Measurements from ENCODE around the gene NET1.

The NET1 gene

GRCh38 chr10:5488272-5489161 lies 76.2 kb downstream of the NET1 start:
- no peak for DNase-seq

- no peak for DNase-seq
These were observed 77.7 kb downstream of the NET1 start for GRCh38 chr10:5490032-5490431.

GRCh38 chr10:5490698-5491464 lies 78.5 kb downstream of the NET1 start:
- no peak for DNase-seq

- DNase-seq = no peak
These were observed 79.1 kb downstream of the NET1 start for GRCh38 chr10:5491477-5491876.

GRCh38 chr10:5492322-5492855 lies 80.0 kb downstream of the NET1 start:
- no peak for DNase-seq

- DNase-seq = no peak
These were observed 80.7 kb downstream of the NET1 start for GRCh38 chr10:5492929-5493576.

GRCh38 chr10:5493691-5494090 lies 81.3 kb downstream of the NET1 start:
- DNase-seq = no peak

GRCh38 chr10:5494611-5495010 lies 82.3 kb downstream of the NET1 start:
- no peak for DNase-seq

GRCh38 chr10:5496261-5497250 lies 84.2 kb downstream of the NET1 start:
- no peak for DNase-seq

- no peak for DNase-seq
These were observed 84.9 kb downstream of the NET1 start for GRCh38 chr10:5497289-5497688.

- no peak for DNase-seq
These were observed 85.8 kb downstream of the NET1 start for GRCh38 chr10:5497948-5498730.

GRCh38 chr10:5498791-5499492 lies 86.6 kb downstream of the NET1 start:
- DNase-seq = no peak

- DNase-seq = no peak
These were observed 87.3 kb downstream of the NET1 start, which contains the start of gene CALML5 for GRCh38 chr10:5499493-5500140. CALML5 (minus strand) TSS chr10:5499570; CDS start chr10:5499438, 132 bp downstream.

- no peak for DNase-seq
These were observed 87.9 kb downstream of the NET1 start for GRCh38 chr10:5500162-5500670.

GRCh38 chr10:5500910-5501309 lies 88.6 kb downstream of the NET1 start:
- DNase-seq = no peak

- no peak for DNase-seq
These were observed 89.7 kb downstream of the NET1 start for GRCh38 chr10:5502061-5502521.

- no peak for DNase-seq
These were observed 90.5 kb downstream of the NET1 start for GRCh38 chr10:5502571-5503476.

- DNase-seq = no peak
These were observed 91.1 kb downstream of the NET1 start for GRCh38 chr10:5503477-5503835.

Data from activated naive CD4-positive, alpha-beta T cell treated with Interleukin-2 at 50 U/mL for 16 hours (primary cell).